Loucy (cell line): ENCODE data around the gene GALNT5.

Experiments
- H2AFZ ChIP-seq: fragments of 200-600 bp; sonication (generic); 2 replicates; pipeline ENCODE4 v1.6.0; 2016; ENCODE audit warnings: antibody characterized with exemption, mild to moderate bottlenecking, low read length, moderate library complexity
- H3F3A ChIP-seq: fragments of 200-600 bp; 2 replicates; pipeline ENCODE4 v1.6.0; 2016; ENCODE audit warnings: antibody characterized with exemption, low read depth, mild to moderate bottlenecking
- H3K27me3 ChIP-seq: fragments of 200-600 bp; sonication (generic); 2 replicates; pipeline ENCODE4 v1.6.1; 2014; ENCODE audit warnings: low read length, mild to moderate bottlenecking; ENCODE audit not compliant: insufficient read depth, poor library complexity, severe bottlenecking
- H3K36me3 ChIP-seq: fragments of 200-600 bp; sonication (generic); 2 replicates; pipeline ENCODE4 v1.6.1; 2016; ENCODE audit warnings: low read length; ENCODE audit not compliant: insufficient read depth
- H3K4me1 ChIP-seq: fragments of 200-600 bp; sonication (generic); 2 replicates; pipeline ENCODE4 v1.5.1; 2014; ENCODE audit warnings: low read length, mild to moderate bottlenecking; ENCODE audit not compliant: insufficient read depth, poor library complexity, severe bottlenecking
- H3K4me2 ChIP-seq: fragments of 200-600 bp; sonication (generic); 2 replicates; pipeline ENCODE4 v1.6.0; 2014; ENCODE audit warnings: antibody characterized with exemption, low read length, low read depth, mild to moderate bottlenecking; ENCODE audit not compliant: poor library complexity, severe bottlenecking
- H3K4me3 ChIP-seq: fragments of 200-600 bp; sonication (generic); 2 replicates; pipeline ENCODE4 v1.5.1; 2014; ENCODE audit warnings: low read length, mild to moderate bottlenecking, mixed read lengths; ENCODE audit not compliant: poor library complexity, severe bottlenecking
- H3K79me2 ChIP-seq: fragments of 200-600 bp; sonication (generic); 2 replicates; pipeline ENCODE4 v1.6.1; 2014; ENCODE audit warnings: low read length; ENCODE audit not compliant: insufficient read depth
- H3K9ac ChIP-seq: fragments of 200-600 bp; sonication (generic); 2 replicates; pipeline ENCODE4 v1.6.0; 2014; ENCODE audit warnings: mild to moderate bottlenecking, low read depth, low read length, moderate library complexity; ENCODE audit not compliant: poor library complexity, severe bottlenecking
- H3K9me2 ChIP-seq: fragments of 200-600 bp; sonication (generic); replicated peaks from 2 replicates; pipeline ENCODE4 v1.6.1; 2016; ENCODE audit warnings: low read depth, low read length, mixed read lengths
- H3K9me3 ChIP-seq: fragments of 200-600 bp; sonication (generic); 2 replicates; pipeline ENCODE4 v1.6.1; 2014; ENCODE audit warnings: mild to moderate bottlenecking, antibody characterized with exemption, low read length, low read depth; ENCODE audit not compliant: insufficient read depth
- H4K20me1 ChIP-seq: fragments of 200-600 bp; sonication (generic); 2 replicates; pipeline ENCODE4 v1.6.0; 2014; ENCODE audit warnings: antibody characterized with exemption, low read length, mild to moderate bottlenecking; ENCODE audit not compliant: insufficient read depth, poor library complexity, severe bottlenecking
- CTCF ChIP-seq: fragments of 200-600 bp; sonication (generic); conservative IDR thresholded peaks from 2 replicates; pipeline ENCODE4 v1.5.1; 2014; ENCODE audit warnings: mild to moderate bottlenecking, antibody characterized with exemption, low read length
- EZH2phosphoT487 ChIP-seq: fragments of 200-600 bp; IDR thresholded peaks from 2 replicates; pipeline ENCODE4 v1.6.1; 2018; ENCODE audit warnings: antibody characterized with exemption, mild to moderate bottlenecking, moderate library complexity, borderline replicate concordance

The GALNT5 gene

DNA sequence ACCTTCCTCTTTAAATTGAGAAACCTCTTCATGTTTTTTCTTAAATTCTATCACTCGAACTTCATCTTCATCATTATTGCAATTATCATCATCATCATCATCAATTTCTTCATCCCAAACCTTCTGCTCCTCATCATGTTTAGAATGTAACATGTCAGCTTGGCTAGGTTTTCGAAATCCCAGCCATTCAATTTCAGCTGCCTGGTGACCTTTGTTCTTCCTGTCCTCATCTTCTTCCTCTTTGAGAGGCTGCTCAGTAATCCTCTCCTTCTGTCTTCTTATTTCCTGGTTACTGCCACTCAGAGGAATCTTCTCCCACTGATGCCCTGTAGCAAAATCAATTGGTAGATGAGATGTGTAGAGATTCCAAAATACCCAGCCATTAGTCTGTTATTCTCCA is 64.0 kb downstream of the GALNT5 start:
- Histone ChIP-seq H3K9me3 (no peaks in the 10 kb centered on the region), H3K79me2 (no peaks in the 10 kb centered on the region), H4K20me1 (no peaks in the 10 kb centered on the region), H3K9me2 (no peaks in the 10 kb centered on the region), H3K36me3 (no peaks in the 10 kb centered on the region), H3K27me3 (no peaks in the 10 kb centered on the region), H3K4me2 (no peak overlapping the region), H2AFZ (no peak overlapping the region), H3K4me3 (no peak overlapping the region), H3K9ac (no peak overlapping the region), H3K4me1 (no peaks in the 10 kb centered on the region), H3F3A (no peaks in the 10 kb centered on the region)
- TF ChIP-seq CTCF (no peak), EZH2phosphoT487 (no peak)

DNA sequence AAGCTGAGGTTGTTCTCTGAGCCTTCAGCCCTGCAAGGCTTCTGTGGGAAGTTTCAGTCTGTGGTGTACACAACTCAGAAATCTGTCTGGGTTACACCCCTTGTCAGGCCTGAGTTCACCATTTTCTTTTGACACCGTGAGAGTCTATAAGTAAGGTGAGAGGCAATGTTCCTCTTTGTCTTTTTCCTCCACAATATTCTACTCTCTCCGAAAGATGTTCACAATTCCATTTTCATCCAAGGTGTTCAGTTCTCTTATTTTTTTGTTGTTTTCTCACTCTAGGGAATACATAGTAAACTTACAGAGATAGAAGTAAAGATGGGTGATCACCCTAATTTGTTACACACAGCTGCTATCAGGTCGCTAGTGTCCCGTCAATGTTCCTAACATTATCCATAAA is 64.9 kb downstream of the GALNT5 start:
- Histone ChIP-seq H3K36me3 (no peaks in the 10 kb centered on the region), H3K27me3 (no peaks in the 10 kb centered on the region), H3K4me1 (no peaks in the 10 kb centered on the region), H3K79me2 (no peaks in the 10 kb centered on the region), H4K20me1 (no peaks in the 10 kb centered on the region), H3K4me3 (no peak overlapping the region), H2AFZ (no peak overlapping the region), H3K9ac (no peak overlapping the region), H3K4me2 (no peak overlapping the region), H3K9me2 (no peaks in the 10 kb centered on the region), H3F3A (no peaks in the 10 kb centered on the region), H3K9me3 (no peaks in the 10 kb centered on the region)
- TF ChIP-seq EZH2phosphoT487: no peak
- no peak for TF ChIP-seq CTCF

DNA sequence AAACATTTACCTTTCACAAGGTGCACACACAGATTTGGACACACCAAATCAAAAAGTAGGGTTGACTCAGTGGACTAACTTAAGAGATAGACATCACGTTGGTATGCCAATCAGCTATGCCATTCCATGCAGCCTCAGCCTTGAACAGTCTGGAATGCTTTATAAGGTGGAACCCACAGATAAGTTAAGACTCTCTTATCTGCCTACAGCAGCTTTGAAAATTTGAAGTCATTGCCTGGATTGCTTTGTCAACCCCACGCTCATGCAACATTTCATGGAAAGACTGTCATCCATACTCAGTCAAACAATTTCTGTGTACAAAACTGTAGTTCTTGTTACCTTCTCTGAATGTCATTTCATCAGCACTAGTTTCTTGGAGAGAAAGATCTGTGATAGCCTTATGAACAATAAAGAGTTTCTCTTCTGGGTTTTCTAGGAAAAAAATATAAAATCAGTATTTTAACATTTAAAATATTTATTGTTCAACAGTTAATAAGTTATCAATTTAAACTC is 66.9 kb downstream of the GALNT5 start:
- H3K27me3 ChIP-seq: no peaks in the 10 kb centered on the region
- no peak overlapping the region for H3K9ac ChIP-seq
- H2AFZ ChIP-seq: no peak overlapping the region
- H3K79me2 ChIP-seq: no peaks in the 10 kb centered on the region
- H3F3A ChIP-seq: no peaks in the 10 kb centered on the region
- no peak overlapping the region for H3K4me2 ChIP-seq
- no peak overlapping the region for H3K4me3 ChIP-seq
- no peaks in the 10 kb centered on the region for H3K9me3 ChIP-seq
- H3K4me1 ChIP-seq: no peaks in the 10 kb centered on the region
- no peaks in the 10 kb centered on the region for H3K36me3 ChIP-seq
- no peaks in the 10 kb centered on the region for H4K20me1 ChIP-seq
- no peaks in the 10 kb centered on the region for H3K9me2 ChIP-seq
- no peak for TF ChIP-seq EZH2phosphoT487
- no peak for TF ChIP-seq CTCF
